K562 (cell line): Measurements from ENCODE around the gene SPIB. TPM values are rescaled to one million over a fixed set of nuclear protein-coding genes. Genes with fewer than 3 reads are reported as not detected.

ENCODE experiments used
- ATAC-seq: fragments of 200-7000 bp; cut with Tn5 transposase; 3 replicates; pipeline ENCODE4 v1.9.1; 2020; ENCODE audit warnings: moderate library complexity
- BruUV-seq: library from RNA; stranded (reverse); fragments of 400-500 nt; replicated peaks from 2 replicates; lab custom pipeline; 2021; lab: Mats Ljungman, UMichigan
- CTCF ChIA-PET: fragments of 300-600 bp; formaldehyde crosslinking; extraction: SDS; loops from one replicate; lab custom pipeline; 2021; ENCODE audit warnings: low intra/inter-chr PET ratio; lab: Yijun Ruan, JAX
- POLR2A ChIA-PET: fragments of 300-600, 350-650 bp; sonication (Branson Sonifier 250); formaldehyde crosslinking; extraction: SDS; loops from one replicate; lab custom pipeline; 2021; ENCODE audit warnings: antibody characterized with exemption, inconsistent platforms; lab: Yijun Ruan, JAX
- DNase-seq, 4 experiments: peaks; one replicate each; pipeline versions ENCODE4 v3.0.0 to v3.0.0-alpha.2; 2011 to 2018; ENCODE audit warnings: low spot score in 3 of 4, mixed read lengths in 3 of 4; ENCODE audit errors: extremely low read depth in 1 of 4
- FAIRE-seq: peaks from 2 replicates; lab custom pipeline; 2011; peaks lifted over from hg19 to GRCh38; lab: Jason Lieb, UNC
- H2AFZ ChIP-seq: 2 replicates; pipeline ENCODE4 v1.6.0; 2011; ENCODE audit warnings: low read depth, low read length, control low read depth, inconsistent platforms
- H3K27ac ChIP-seq: fragments of 200-600 bp; 3 replicates; pipeline ENCODE4 v1.8.0; 2011; ENCODE audit warnings: low read depth, mild to moderate bottlenecking, control low read depth, inconsistent platforms, low read length, moderate library complexity, mixed read lengths; ENCODE audit errors: extremely low read depth
- H3K27me3 ChIP-seq, 2 experiments: fragments of 300-600 bp in 1 of 2; 2 replicates in 1 of 2; 3 replicates in 1 of 2; pipeline versions ENCODE4 v1.6.0 to v1.8.0; 2011; ENCODE audit warnings: inconsistent platforms in 2 of 2, low read length in 2 of 2, mild to moderate bottlenecking in 1 of 2, mixed read lengths in 1 of 2, moderate library complexity in 1 of 2; ENCODE audit not compliant: control insufficient read depth in 2 of 2, insufficient read depth in 2 of 2
- H3K36me3 ChIP-seq: fragments of 300-600 bp; 3 replicates; pipeline ENCODE4 v1.8.0; 2011; ENCODE audit warnings: mild to moderate bottlenecking, low read length, inconsistent platforms; ENCODE audit not compliant: control insufficient read depth, insufficient read depth
- H3K4me1 ChIP-seq, 2 experiments: fragments of 200-600 bp in 1 of 2; replicated peaks in 1 of 2; 2 replicates in 1 of 2; 3 replicates in 1 of 2; pipeline versions ENCODE4 v1.5.1 to v1.8.0; 2011; ENCODE audit warnings: inconsistent platforms in 2 of 2, low read length in 2 of 2, mild to moderate bottlenecking in 1 of 2, mixed read lengths in 1 of 2, moderate library complexity in 1 of 2; ENCODE audit not compliant: control insufficient read depth in 2 of 2, insufficient read depth in 2 of 2
- H3K4me2 ChIP-seq: 2 replicates; pipeline ENCODE4 v1.6.1; 2011; ENCODE audit warnings: low read length, control low read depth, inconsistent platforms, mixed read lengths; ENCODE audit not compliant: insufficient read depth
- H3K4me3 ChIP-seq: fragments of 200-600 bp; sonication (generic), shearing (Covaris generic); 2 replicates; pipeline ENCODE4 v1.5.1; 2016; ENCODE audit warnings: control low read depth, inconsistent platforms
- H3K79me2 ChIP-seq: fragments of 200-600 bp; 3 replicates; pipeline ENCODE4 v1.8.0; 2011; ENCODE audit warnings: low read length, inconsistent platforms; ENCODE audit not compliant: control insufficient read depth, insufficient read depth
- H3K9ac ChIP-seq, 2 experiments: 2 replicates each; pipeline versions ENCODE4 v1.6.0 to v1.6.1; 2011; ENCODE audit warnings: low read depth in 2 of 2, low read length in 2 of 2, control low read depth in 1 of 2, inconsistent platforms in 1 of 2, mild to moderate bottlenecking in 1 of 2, mixed read lengths in 1 of 2; ENCODE audit not compliant: insufficient read depth in 1 of 2
- H3K9me1 ChIP-seq: one replicate; pipeline ENCODE4 v1.6.0; 2011; ENCODE audit warnings: inconsistent platforms, mild to moderate bottlenecking, low read length, moderate library complexity; ENCODE audit not compliant: control insufficient read depth, insufficient read depth
- H3K9me3 ChIP-seq: replicated peaks from 2 replicates; pipeline ENCODE4 v1.5.1; 2011; ENCODE audit warnings: low read depth, low read length, inconsistent platforms; ENCODE audit not compliant: control insufficient read depth, insufficient read depth
- H4K20me1 ChIP-seq: replicated peaks from 2 replicates; pipeline ENCODE4 v1.6.1; 2011; ENCODE audit warnings: low read length, inconsistent platforms, mixed read lengths; ENCODE audit not compliant: control insufficient read depth, insufficient read depth
- CEBPG ChIP-seq, 3 experiments: fragments of 200-800 bp in 1 of 3; sonication (Bioruptor generic) in 1 of 3; sonication (generic) in 1 of 3; formaldehyde crosslinking in 1 of 3; IDR thresholded peaks in 2 of 3; conservative IDR thresholded peaks in 1 of 3; 2 replicates each; pipeline versions ENCODE4 v1.6.1 to v1.8.0; 2016 to 2022; ENCODE audit warnings: missing compliant biosample characterization in 2 of 3, missing genetic modification characterization in 2 of 3, mild to moderate bottlenecking in 1 of 3, missing genetic modification reagents in 1 of 3
- POLR2G ChIP-seq: fragments of 200-400 bp; formaldehyde crosslinking; IDR thresholded peaks from 2 replicates; pipeline ENCODE4 v1.6.1; 2017; ENCODE audit warnings: low read depth, mild to moderate bottlenecking, antibody characterized with exemption, low read length, moderate library complexity
- STAT6 ChIP-seq: sonication (generic); formaldehyde crosslinking; IDR thresholded peaks from 2 replicates; pipeline ENCODE4 v1.8.1; 2023; ENCODE audit warnings: mild to moderate bottlenecking, missing genetic modification reagents
- ZNF41 ChIP-seq: fragments of 250-450 bp; sonication (Bioruptor Pico); conservative IDR thresholded peaks from 2 replicates; pipeline ENCODE4 v1.4.0; 2020; ENCODE audit warnings: mild to moderate bottlenecking
- WGBS: fragments of 100-300 bp; shearing (Covaris generic); methylation state at CpG from one replicate; pipeline ENCODE4 v1.1.6; 2016; ENCODE audit warnings: low coverage, mixed read lengths; ENCODE audit not compliant: insufficient coverage; ENCODE audit errors: missing lambda C conversion rate; 5-methylcytosine and 5-hydroxymethylcytosine counted together
- in situ Hi-C: fragments of 300-500 bp; cut with MboI; formaldehyde crosslinking; loops from 4 replicates; pipeline ENCODE4 v1.15.0; 2018; ENCODE audit warnings: inconsistent platforms, mixed read lengths
- intact Hi-C: fragments of 100-400 bp; cut with micrococcal nuclease; formaldehyde crosslinking; loops from 2 replicates; pipeline ENCODE4 v1.14.2; 2022
- polyA plus RNA-seq, 8 experiments: library from polyadenylated mRNA; depleted of rRNA in 4 of 8; stranded (reverse) in 5 of 8; unstranded in 3 of 8; fragments of >200 nt; fragmentation: Nextera tagmentation in 2 of 8; fragmentation: Illumina TruSeq in 1 of 8; extraction: Ambion mirVana in 2 of 8; extraction: Trizol in 1 of 8; gene quantifications; 2 replicates each; pipeline versions ENCODE4 v1.2.1 to v1.2.3, GENCODE V29; 2011 to 2014; ENCODE audit warnings: inconsistent platforms in 1 of 8, missing spikeins in 1 of 8
- total RNA-seq, 7 experiments: library from RNA; depleted of rRNA in 6 of 7; stranded (reverse); fragments of >200 nt in 6 of 7; fragmentation: Illumina TruSeq in 2 of 7; extraction: Trizol in 2 of 7; gene quantifications; 2 replicates each; pipeline versions ENCODE4 v1.2.1 to v1.2.3, GENCODE V29; 2011 to 2021; ENCODE audit warnings: low replicate concordance in 1 of 7

SPIB gene
- total and polyA plus RNA-seq, 9 of the 15 experiments (the other 6 are each of a cell fraction or from before 2014, with no cell fraction given): 0.06 to 1.0 (median 0.43) TPM; not detected in 1

GRCh38 chr19:50393589-50393988 lies 25.1 kb upstream of the SPIB start:
- Histone ChIP-seq H3K4me3 (no peak overlapping the region), H2AFZ (no peak overlapping the region), H3K9me3 (no peaks in the 10 kb centered on the region), H3K79me2 (peaks cover 66% of the 10 kb centered on the region), H3K9ac (no peak overlapping the region), H4K20me1 (0 out of 2 replicates have a peak, but pooled peaks cover 1% of the 10 kb centered on the region), H3K4me1 (peaks cover 0 to under 1% of the 10 kb centered on the region in 2 experiments; a peak in 2 of 5 replicates), H3K36me3 (peaks cover 50% of the 10 kb centered on the region), H3K4me2 (no peak overlapping the region), H3K9me1 (no peaks in the 10 kb centered on the region), H3K27ac (no peak overlapping the region), H3K27me3 (no peaks in the 10 kb centered on the region)
- no peak for TF ChIP-seq CEBPG (CRISPR knock-in tag; IDR thresholded peaks at IDR 0.05)
- TF ChIP-seq CEBPG (tag; conservative IDR thresholded peaks at IDR 0.05 in 1 of 2, IDR thresholded peaks at IDR 0.05 in 1 of 2): peak in 1 of 2 experiments; percentile 54; a peak in 1 of 4 replicates
- no peak for TF ChIP-seq ZNF41 (CRISPR knock-in tag)
- intact Hi-C loops (no loop called here), in situ Hi-C loops (no loop called here)
- DNase-seq (no peak), ATAC-seq (peak; percentile 44; the same call in 2 of the 3 replicates), FAIRE-seq (no peak)
- CTCF ChIA-PET: no interaction called here
- 88% methylated on average over 4 of the region's 4 CpGs for WGBS
- BruUV-seq: no TSS peak
- POLR2A ChIA-PET: interaction anchor here (1.9 kb wide), 1 partner anchor 9 kb away, joined by 5 read pairs; the partner anchor contains the start of gene POLD1

GRCh38 chr19:50394017-50394416 lies 24.7 kb upstream of the SPIB start:
- peaks cover 0 to 4% of the 10 kb centered on the region in 2 experiments; a peak in 2 of 5 replicates for H3K4me1 ChIP-seq
- no peak overlapping the region; the same call in 2 of the 3 replicates for H3K27ac ChIP-seq
- CTCF ChIA-PET: no interaction called here
- DNase-seq: no peak
- no peak overlapping the region for H3K9ac ChIP-seq
- peaks cover 50% of the 10 kb centered on the region for H3K36me3 ChIP-seq
- POLR2A ChIA-PET: interaction anchor here (1.9 kb wide), 1 partner anchor 10 kb away, joined by 5 read pairs; the partner anchor contains the start of gene POLD1
- ATAC-seq: no peak
- H2AFZ ChIP-seq: no peak overlapping the region
- in situ Hi-C loops (no loop called here), intact Hi-C loops (no loop called here)
- 0 out of 2 replicates have a peak, but pooled peaks cover 4% of the 10 kb centered on the region for H4K20me1 ChIP-seq
- WGBS: 100% methylated on average over 6 of the region's 9 CpGs
- no TSS peak for BruUV-seq
- peaks cover 65% of the 10 kb centered on the region for H3K79me2 ChIP-seq
- no peaks in the 10 kb centered on the region for H3K27me3 ChIP-seq
- FAIRE-seq: no peak
- peak; percentile 23; the same call in 1 of the 2 replicates for TF ChIP-seq POLR2G
- TF ChIP-seq STAT6 (CRISPR knock-in tag): no peak
- H3K9me1 ChIP-seq: no peaks in the 10 kb centered on the region
- H3K4me3 ChIP-seq: no peak overlapping the region
- no peaks in the 10 kb centered on the region for H3K9me3 ChIP-seq
- H3K4me2 ChIP-seq: no peak overlapping the region
